Esophagus squamous epithelium (tissue), 4 donors: ENCODE measurements around the gene CMTM6.

Experiments
- POLR2A ChIP-seq, 4 donors: fragments of 450-650 bp; IDR thresholded peaks; one replicate each; pipeline ENCODE4 v1.6.1; 2017; ENCODE audit warnings: antibody characterized with exemption in 4 of 4, mild to moderate bottlenecking in 4 of 4, moderate library complexity in 3 of 4
- TF ChIP-seq, protein P1 (sequence below), 6 experiments: fragments of 450-650 bp in 4 of 6; fragments of 200-600 bp in 2 of 6; sonication (generic) in 2 of 6; IDR thresholded peaks; one replicate each; pipeline ENCODE4 v1.5.1; 2016 to 2019; ENCODE audit warnings: antibody characterized with exemption in 6 of 6, mild to moderate bottlenecking in 4 of 6, moderate library complexity in 4 of 6

GRCh38 chr3:32450426-32450825 is 52.2 kb downstream of the CMTM6 start:
- TF ChIP-seq, protein P1, sequence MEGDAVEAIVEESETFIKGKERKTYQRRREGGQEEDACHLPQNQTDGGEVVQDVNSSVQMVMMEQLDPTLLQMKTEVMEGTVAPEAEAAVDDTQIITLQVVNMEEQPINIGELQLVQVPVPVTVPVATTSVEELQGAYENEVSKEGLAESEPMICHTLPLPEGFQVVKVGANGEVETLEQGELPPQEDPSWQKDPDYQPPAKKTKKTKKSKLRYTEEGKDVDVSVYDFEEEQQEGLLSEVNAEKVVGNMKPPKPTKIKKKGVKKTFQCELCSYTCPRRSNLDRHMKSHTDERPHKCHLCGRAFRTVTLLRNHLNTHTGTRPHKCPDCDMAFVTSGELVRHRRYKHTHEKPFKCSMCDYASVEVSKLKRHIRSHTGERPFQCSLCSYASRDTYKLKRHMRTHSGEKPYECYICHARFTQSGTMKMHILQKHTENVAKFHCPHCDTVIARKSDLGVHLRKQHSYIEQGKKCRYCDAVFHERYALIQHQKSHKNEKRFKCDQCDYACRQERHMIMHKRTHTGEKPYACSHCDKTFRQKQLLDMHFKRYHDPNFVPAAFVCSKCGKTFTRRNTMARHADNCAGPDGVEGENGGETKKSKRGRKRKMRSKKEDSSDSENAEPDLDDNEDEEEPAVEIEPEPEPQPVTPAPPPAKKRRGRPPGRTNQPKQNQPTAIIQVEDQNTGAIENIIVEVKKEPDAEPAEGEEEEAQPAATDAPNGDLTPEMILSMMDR (IDR thresholded peaks at IDR 0.05): no peak
- TF ChIP-seq POLR2A (IDR thresholded peaks at IDR 0.05): no peak
